NK-92 (cell line): ENCODE measurements around the gene ESPL1.

Experiments
- DNase-seq: peaks from one replicate; lab custom pipeline; 2025; ENCODE audit not compliant: unreplicated experiment; lab: John Stamatoyannopoulos, UW

The ESPL1 gene

GRCh38 chr12:53230108-53230845, 37.8 kb upstream of the ESPL1 start:
- no peak for DNase-seq

GRCh38 chr12:53231671-53231920, 36.5 kb upstream of the ESPL1 start:
- DNase-seq: no peak

GRCh38 chr12:53231921-53232645, 36.0 kb upstream of the ESPL1 start, which contains the start of gene RARG:
TSS of gene RARG (minus strand) at chr12:53232209. CDS start at chr12:53227545, 4,664 bp downstream.
- no peak for DNase-seq

GRCh38 chr12:53232646-53233461, 35.2 kb upstream of the ESPL1 start:
- DNase-seq: no peak

- no peak for DNase-seq
These were observed 34.4 kb upstream of the ESPL1 start for GRCh38 chr12:53233671-53234121.

GRCh38 chr12:53234271-53234914, 33.7 kb upstream of the ESPL1 start:
- DNase-seq: no peak

- no peak for DNase-seq
These were observed 32.9 kb upstream of the ESPL1 start for GRCh38 chr12:53235164-53235563.

- no peak for DNase-seq
These were observed 32.2 kb upstream of the ESPL1 start for GRCh38 chr12:53235742-53236442.

GRCh38 chr12:53236443-53237111, 31.5 kb upstream of the ESPL1 start:
- DNase-seq: no peak

GRCh38 chr12:53239643-53240258, 28.3 kb upstream of the ESPL1 start:
- DNase-seq: no peak

- no peak for DNase-seq
These were observed 26.3 kb upstream of the ESPL1 start for GRCh38 chr12:53241623-53242412.

- no peak for DNase-seq
These were observed 23.8 kb upstream of the ESPL1 start for GRCh38 chr12:53244337-53244736.

GRCh38 chr12:53245286-53245685, 22.8 kb upstream of the ESPL1 start:
- no peak for DNase-seq

- no peak for DNase-seq
These were observed 16.4 kb upstream of the ESPL1 start for GRCh38 chr12:53251477-53252348.

- DNase-seq: no peak
These were observed 15.7 kb upstream of the ESPL1 start for GRCh38 chr12:53252349-53252916.

- no peak for DNase-seq
These were observed 14.8 kb upstream of the ESPL1 start for GRCh38 chr12:53253298-53253697.

GRCh38 chr12:53254816-53255545, 13.1 kb upstream of the ESPL1 start:
- DNase-seq: no peak
